ENCODE measurements around the gene SLC66A1.

The SLC66A1 gene

DNA sequence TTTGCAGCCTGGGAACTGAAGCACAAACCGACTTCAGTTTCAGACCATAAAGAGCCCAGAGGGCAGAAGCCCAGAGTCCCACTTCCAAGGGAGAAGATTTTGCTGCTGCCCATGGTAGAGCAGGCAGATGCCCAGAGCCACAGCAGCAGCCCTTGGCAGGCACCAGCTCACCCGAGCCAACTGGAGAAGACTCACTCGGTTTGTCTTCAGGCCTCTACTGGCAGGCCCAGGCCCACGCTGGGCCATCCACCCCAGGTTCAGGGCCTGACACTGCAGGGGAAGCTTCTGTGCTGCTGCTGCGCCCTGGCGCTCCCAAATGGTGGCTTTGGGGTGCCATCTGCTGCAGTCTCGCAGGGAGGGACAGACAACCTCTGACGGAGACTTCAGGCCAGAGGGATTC lies 33.3 kb downstream of the SLC66A1 start:
- DNase-seq = no peak

DNA sequence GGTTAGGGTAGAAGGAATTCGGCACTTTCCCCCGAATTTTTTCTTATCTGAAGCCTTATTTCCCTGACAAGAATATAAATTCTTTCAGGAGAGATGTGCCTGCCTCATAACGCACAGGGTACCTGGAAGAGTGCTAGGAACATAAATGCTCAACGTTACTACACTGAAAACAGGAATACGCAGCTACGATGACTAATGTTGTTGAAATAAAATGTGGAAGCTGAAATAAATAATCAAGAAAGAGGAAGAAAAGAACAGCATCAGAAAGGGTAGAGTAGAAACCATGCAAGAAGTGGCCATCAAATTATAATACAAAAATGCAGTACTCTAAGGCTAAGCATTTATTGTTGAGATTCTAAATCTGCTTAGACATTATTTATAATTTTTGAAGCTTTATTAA lies 33.9 kb downstream of the SLC66A1 start:
- no peak for DNase-seq

GRCh38 chr1:19347533-19348172 lies 35.5 kb downstream of the SLC66A1 start:
- no peak for DNase-seq

DNA sequence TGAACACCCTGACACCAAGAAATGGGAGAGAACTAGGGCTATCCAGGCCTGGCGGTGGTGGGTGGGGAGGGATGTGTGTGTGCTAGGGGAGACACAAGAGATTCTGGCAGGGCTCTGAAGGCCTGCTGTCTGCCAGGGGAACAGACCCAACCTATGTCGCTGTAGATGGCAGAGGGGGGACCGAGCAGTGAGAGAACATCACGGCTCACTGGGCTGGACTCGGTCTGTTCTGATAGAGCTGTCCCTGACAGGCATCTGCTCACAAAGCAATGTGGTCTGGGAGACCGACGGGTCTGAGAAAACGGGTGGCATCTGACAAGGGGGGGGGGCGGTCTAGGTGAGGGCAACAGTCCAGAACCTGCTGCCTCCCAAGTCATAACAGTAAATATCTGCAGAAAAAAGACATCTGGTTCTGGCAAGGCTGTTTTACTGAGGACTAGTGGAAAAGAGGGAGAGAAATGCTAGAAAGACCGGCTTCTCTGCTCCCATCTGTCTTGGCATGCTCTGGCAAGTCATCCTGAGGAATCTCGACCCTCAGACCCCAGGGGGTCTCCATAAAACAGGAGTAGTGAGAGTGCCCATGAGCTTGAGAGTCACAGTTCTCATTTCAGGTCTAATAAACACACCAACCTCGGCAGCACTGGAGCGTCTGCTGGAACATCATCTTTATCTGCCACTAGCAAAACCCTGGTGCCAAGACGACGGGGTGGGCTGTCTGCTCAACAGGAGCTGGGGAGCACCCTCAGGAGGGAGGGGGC lies 36.5 kb downstream of the SLC66A1 start:
- no peak for DNase-seq

DNA sequence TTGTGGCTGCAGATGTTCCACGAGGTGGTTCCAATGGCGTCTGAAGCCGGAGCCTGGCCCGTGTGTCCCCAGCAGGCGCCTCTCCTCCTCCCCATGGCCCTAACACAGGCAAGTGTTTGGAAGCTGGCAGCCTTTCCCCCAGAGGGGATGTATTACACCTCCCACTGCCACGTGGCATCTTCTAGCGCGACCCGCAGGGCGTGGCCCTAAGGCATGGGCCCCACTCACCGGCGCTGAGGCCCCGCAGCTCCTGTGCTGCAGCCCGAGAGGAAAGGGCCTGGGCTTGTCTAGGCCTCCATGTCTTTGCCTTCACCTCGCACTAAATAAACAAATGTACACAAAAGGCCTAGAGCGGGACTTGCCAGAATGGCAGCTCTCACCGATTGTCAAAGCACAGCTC lies 37.9 kb downstream of the SLC66A1 start:
- DNase-seq = no peak

GRCh38 chr1:19350566-19350965 lies 38.4 kb downstream of the SLC66A1 start:
- DNase-seq = no peak

GRCh38 chr1:19351873-19352272 lies 39.7 kb downstream of the SLC66A1 start:
- DNase-seq = no peak

DNA sequence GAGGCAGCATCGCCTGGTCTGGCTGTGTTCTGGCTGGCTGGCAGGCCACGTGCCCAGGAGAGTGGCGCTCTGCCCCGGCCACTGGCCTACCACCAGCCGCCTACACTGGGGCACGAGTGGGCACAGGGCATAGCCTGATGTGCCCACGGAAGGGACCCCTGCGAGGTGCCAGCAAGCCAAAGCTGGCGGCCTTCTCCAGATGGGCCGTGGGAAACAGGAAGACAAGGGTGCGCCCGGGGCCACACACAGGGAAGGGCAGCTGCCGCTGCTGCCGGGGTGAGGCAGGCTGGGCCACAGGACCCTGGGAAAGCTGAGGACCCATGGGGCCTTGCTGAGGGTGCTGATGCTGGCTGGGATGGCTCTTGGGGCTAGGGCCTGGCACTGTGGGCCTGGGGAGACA lies 40.7 kb downstream of the SLC66A1 start:
- no peak for DNase-seq

GRCh38 chr1:19353596-19353995 lies 41.5 kb downstream of the SLC66A1 start:
- no peak for DNase-seq

GRCh38 chr1:19354531-19354981 lies 42.4 kb downstream of the SLC66A1 start:
- no peak for DNase-seq

GRCh38 chr1:19356266-19356665 lies 44.1 kb downstream of the SLC66A1 start:
- no peak for DNase-seq

- no peak for DNase-seq
Observed at GRCh38 chr1:19357299-19357986, 45.3 kb downstream of the SLC66A1 start.

DNA sequence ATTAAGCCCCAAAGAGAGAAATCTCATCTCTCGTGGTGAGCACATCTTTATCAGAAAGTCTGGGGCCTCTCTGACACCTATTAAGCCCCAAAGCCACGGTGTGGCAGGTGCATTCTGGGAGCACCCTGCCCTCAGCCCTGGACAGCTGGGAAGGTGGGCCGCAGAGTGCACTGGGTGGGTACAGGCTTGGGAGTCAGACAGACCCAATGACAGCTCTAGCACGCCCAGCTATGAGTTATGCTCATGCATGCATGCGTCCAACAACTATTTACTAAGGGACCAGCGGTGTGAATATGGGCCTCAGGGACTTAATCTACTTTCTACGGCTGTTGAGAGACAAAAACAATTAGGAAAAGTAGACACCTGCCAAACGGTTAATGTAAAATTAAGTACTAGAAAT lies 46.6 kb downstream of the SLC66A1 start:
- no peak for DNase-seq

GRCh38 chr1:19359357-19359756 lies 47.2 kb downstream of the SLC66A1 start:
- no peak for DNase-seq

DNA sequence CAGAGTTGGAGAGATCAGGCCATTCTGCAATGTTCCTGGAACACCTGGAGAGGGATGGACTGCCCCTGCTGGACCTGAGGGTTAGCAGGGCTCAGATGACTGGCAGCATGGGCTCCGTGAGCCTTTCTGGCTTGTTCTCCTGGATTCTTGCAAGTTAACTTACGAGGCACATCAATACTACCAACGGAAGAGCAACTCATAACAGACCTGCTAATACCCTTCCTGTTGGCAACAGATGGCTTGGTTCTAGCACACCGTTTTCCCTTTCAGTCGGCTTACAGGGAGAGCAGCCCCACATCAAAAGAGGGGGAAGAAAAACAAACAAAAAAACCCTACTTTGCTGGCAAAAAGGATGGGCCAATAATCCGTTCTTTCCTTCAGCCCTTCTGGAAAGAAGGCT lies 47.9 kb downstream of the SLC66A1 start:
- DNase-seq = no peak

GRCh38 chr1:19360432-19360831 lies 48.3 kb downstream of the SLC66A1 start:
- DNase-seq = no peak

GRCh38 chr1:19360843-19361610 lies 48.9 kb downstream of the SLC66A1 start:
- DNase-seq = no peak

DNA sequence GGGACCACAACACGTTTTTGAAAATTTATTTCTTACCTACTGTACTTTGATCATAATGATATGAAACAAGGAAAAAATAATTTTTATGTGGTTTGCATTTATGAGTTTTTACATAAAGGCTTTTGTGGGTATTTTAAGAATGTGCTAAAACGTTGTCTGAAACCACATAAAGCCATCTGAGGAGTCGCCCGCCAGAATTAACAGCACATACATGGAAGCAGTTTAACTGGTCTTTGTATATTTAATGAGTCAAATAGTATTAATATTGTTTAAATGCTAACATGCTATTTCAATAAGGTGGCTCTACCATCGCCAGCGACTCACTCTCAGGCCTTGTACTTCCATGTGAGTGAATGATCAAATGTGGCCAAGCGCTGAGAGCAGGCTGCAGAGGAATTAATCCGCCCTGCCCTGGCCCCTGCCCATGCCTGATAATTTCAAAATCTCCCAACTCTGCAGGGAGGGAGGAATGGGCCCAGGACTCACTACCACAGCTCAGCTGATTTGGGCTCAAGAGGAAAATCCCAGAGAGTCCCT lies 49.6 kb downstream of the SLC66A1 start:
- no peak for DNase-seq

GRCh38 chr1:19363536-19364152 lies 51.5 kb downstream of the SLC66A1 start:
- no peak for DNase-seq

- no peak for DNase-seq
Observed at GRCh38 chr1:19365721-19366120, 53.6 kb downstream of the SLC66A1 start.

- DNase-seq = no peak
Observed at GRCh38 chr1:19366599-19367536, 54.7 kb downstream of the SLC66A1 start.

Data from NCI-H1436 treated with DMSO at 0.1 percent for 48 hours (cell line).